Measurements from ENCODE around the gene TXNDC15.
"Not testable (repeated sequence)": the region's sequence is repeated elsewhere in the genome, so short reads cannot be mapped to it uniquely, and the experiment has no call there.

TXNDC15 gene

GRCh38 chr5:134873987-134874830, at the start of gene TXNDC15:
TSS of gene TXNDC15 (plus strand) at chr5:134874371. CDS start at chr5:134874428, 57 bp downstream.
- peak; percentile 85 for DNase-seq

GRCh38 chr5:134824681-134825080, 49.5 kb upstream of the TXNDC15 start:
- DNase-seq = no peak

GRCh38 chr5:134825212-134825611, 49.0 kb upstream of the TXNDC15 start:
- DNase-seq = no peak

GRCh38 chr5:134833340-134834032, 40.7 kb upstream of the TXNDC15 start:
- no peak for DNase-seq

GRCh38 chr5:134835623-134836022, 38.5 kb upstream of the TXNDC15 start:
- no peak for DNase-seq

GRCh38 chr5:134837530-134838181, 36.5 kb upstream of the TXNDC15 start:
- no peak for DNase-seq

- DNase-seq = not testable (repeated sequence)
These were observed 35.8 kb upstream of the TXNDC15 start for GRCh38 chr5:134838361-134838760.

- DNase-seq = no peak
These were observed 33.4 kb upstream of the TXNDC15 start for GRCh38 chr5:134840811-134841210.

GRCh38 chr5:134844252-134844651, 29.9 kb upstream of the TXNDC15 start:
- no peak for DNase-seq

GRCh38 chr5:134845335-134845851, 28.8 kb upstream of the TXNDC15 start:
- no peak for DNase-seq

GRCh38 chr5:134845852-134846640, 28.1 kb upstream of the TXNDC15 start, which contains the start of gene C5orf24:
TSS of gene C5orf24 (plus strand) at chr5:134845968. CDS start at chr5:134854901, 8,933 bp downstream.
- peak; percentile 95 for DNase-seq

GRCh38 chr5:134846641-134846960, 27.6 kb upstream of the TXNDC15 start:
- DNase-seq = peak; percentile 63

- DNase-seq = not testable (repeated sequence)
These were observed 24.7 kb upstream of the TXNDC15 start for GRCh38 chr5:134849434-134849933.

GRCh38 chr5:134851307-134851923, 22.8 kb upstream of the TXNDC15 start:
- DNase-seq = peak; percentile 59

GRCh38 chr5:134856465-134856864, 17.7 kb upstream of the TXNDC15 start:
- not testable (repeated sequence) for DNase-seq

- DNase-seq = no peak
These were observed 16.8 kb upstream of the TXNDC15 start for GRCh38 chr5:134857401-134857800.

- DNase-seq = no peak
These were observed 9.5 kb upstream of the TXNDC15 start for GRCh38 chr5:134864707-134865106.

GRCh38 chr5:134873494-134873893, 677 bp upstream of the TXNDC15 start:
- no peak for DNase-seq

GRCh38 chr5:134874831-134875655, 872 bp downstream of the TXNDC15 start:
- peak; percentile 67 for DNase-seq

- peak; percentile 25 for DNase-seq
These were observed 3.0 kb downstream of the TXNDC15 start for GRCh38 chr5:134877159-134877558.

GRCh38 chr5:134878403-134878802, 4.2 kb downstream of the TXNDC15 start:
- DNase-seq = no peak

Measured in hematopoietic multipotent progenitor cell treated with erythropoietin and hydrocortisone succinate and interleukin-3 and kit ligand, for 8 days (in vitro differentiated cells).